HG02623 (cell line): ENCODE measurements around the gene NXPE1.
A peak's percentile ranks its signal among the peaks of the same experiment; 100 is the strongest.
"Not testable (repeated sequence)": the region's sequence is repeated elsewhere in the genome, so short reads cannot be mapped to it uniquely, and the experiment has no call there.

Source experiments
- ATAC-seq: cut with Tn5 transposase; IDR thresholded peaks from one replicate; pipeline ENCODE4 v1.9.1; 2021; ENCODE audit warnings: moderate library complexity; ENCODE audit not compliant: unreplicated experiment

Gene NXPE1

GRCh38 chr11:114559425-114560310 is at the start of gene NXPE1:
NXPE1 (minus strand) TSS chr11:114559881; CDS start chr11:114551201, 8,680 bp downstream.
- ATAC-seq: no peak

- ATAC-seq: no peak
These were observed 49.7 kb upstream of the NXPE1 start for GRCh38 chr11:114609429-114609828.

GRCh38 chr11:114608605-114609004 is 48.9 kb upstream of the NXPE1 start:
- ATAC-seq: not testable (repeated sequence)

GRCh38 chr11:114607753-114608459 is 48.2 kb upstream of the NXPE1 start:
- peak; percentile 31 for ATAC-seq

- ATAC-seq: not testable (repeated sequence)
These were observed 47.1 kb upstream of the NXPE1 start for GRCh38 chr11:114606802-114607075.

GRCh38 chr11:114606003-114606801 is 46.5 kb upstream of the NXPE1 start:
- no peak for ATAC-seq

- no peak for ATAC-seq
These were observed 45.7 kb upstream of the NXPE1 start for GRCh38 chr11:114605370-114605769.

GRCh38 chr11:114604886-114605285 is 45.2 kb upstream of the NXPE1 start:
- no peak for ATAC-seq

GRCh38 chr11:114604179-114604813 is 44.6 kb upstream of the NXPE1 start:
- no peak for ATAC-seq

- ATAC-seq: not testable (repeated sequence)
These were observed 43.5 kb upstream of the NXPE1 start for GRCh38 chr11:114603151-114603550.

GRCh38 chr11:114598461-114598860 is 38.8 kb upstream of the NXPE1 start:
- no peak for ATAC-seq

GRCh38 chr11:114596175-114596919 is 36.7 kb upstream of the NXPE1 start:
- ATAC-seq: no peak

GRCh38 chr11:114595571-114595970 is 35.9 kb upstream of the NXPE1 start, which contains the start of gene NXPE4:
NXPE4 (minus strand) TSS chr11:114595786; CDS start chr11:114594759, 1,027 bp downstream.
- ATAC-seq: no peak

GRCh38 chr11:114594703-114595102 is 35.0 kb upstream of the NXPE1 start:
- ATAC-seq: no peak

GRCh38 chr11:114587398-114587953 is 27.8 kb upstream of the NXPE1 start:
- ATAC-seq: no peak

- ATAC-seq: no peak
These were observed 27.1 kb upstream of the NXPE1 start for GRCh38 chr11:114586797-114587196.

- ATAC-seq: no peak
These were observed 12.0 kb upstream of the NXPE1 start for GRCh38 chr11:114571712-114572111.

- no peak for ATAC-seq
These were observed 10.1 kb upstream of the NXPE1 start for GRCh38 chr11:114569801-114570200.

GRCh38 chr11:114566276-114566675 is 6.6 kb upstream of the NXPE1 start:
- no peak for ATAC-seq

GRCh38 chr11:114564831-114565230 is 5.2 kb upstream of the NXPE1 start:
- ATAC-seq: no peak
